Esophagus muscularis mucosa (tissue), 4 donors: ENCODE data around the gene THRB. TPM values are rescaled to one million over a fixed set of nuclear protein-coding genes. Genes with fewer than 3 reads are reported as not detected.

Experiments
- DNase-seq: peaks from one replicate; pipeline ENCODE4 v3.0.0-alpha.2; 2017; ENCODE audit errors: extremely low spot score
- H3K27ac ChIP-seq, 4 donors: fragments of 200-600 bp; sonication (generic); replicated peaks in 1 of 4; 1 replicate in 3 of 4; 2 replicates in 1 of 4; pipeline ENCODE4 v1.5.1; 2016 to 2019; ENCODE audit warnings: mild to moderate bottlenecking in 1 of 4
- H3K27me3 ChIP-seq, 4 donors: fragments of 200-600 bp; sonication (generic); one replicate each; pipeline versions ENCODE4 v1.5.1 to v1.6.0; 2016 to 2019
- H3K36me3 ChIP-seq, 4 donors: fragments of 200-600 bp; sonication (generic); one replicate each; pipeline ENCODE4 v1.5.1; 2016 to 2019
- H3K4me1 ChIP-seq, 4 donors: fragments of 200-600 bp; sonication (generic); one replicate each; pipeline ENCODE4 v1.5.1; 2016 to 2019
- H3K4me3 ChIP-seq, 4 donors: fragments of 200-600 bp; sonication (generic); 1 replicate in 2 of 4; 2 replicates in 2 of 4; pipeline ENCODE4 v1.5.1; 2016 to 2019; ENCODE audit warnings: mild to moderate bottlenecking in 4 of 4, moderate library complexity in 1 of 4
- H3K9me3 ChIP-seq, 4 donors: fragments of 200-600 bp; sonication (generic); 1 replicate in 3 of 4; 2 replicates in 1 of 4; pipeline ENCODE4 v1.5.1; 2016 to 2019
- CTCF ChIP-seq, 3 experiments: fragments of 200-600 bp in 2 of 3; fragments of 450-650 bp in 1 of 3; sonication (generic) in 2 of 3; IDR thresholded peaks; one replicate each; pipeline ENCODE4 v1.5.1; 2017 to 2019; ENCODE audit warnings: antibody characterized with exemption in 3 of 3, mild to moderate bottlenecking in 2 of 3, moderate library complexity in 1 of 3
- EP300 ChIP-seq: sonication (generic); formaldehyde crosslinking; IDR thresholded peaks from one replicate; pipeline ENCODE4 v1.6.1; 2017; ENCODE audit warnings: antibody characterized with exemption
- POLR2A ChIP-seq: fragments of 450-650 bp; IDR thresholded peaks from one replicate; pipeline ENCODE4 v1.6.1; 2017; ENCODE audit warnings: antibody characterized with exemption, moderate library complexity, mild to moderate bottlenecking, low read depth
- POLR2AphosphoS5 ChIP-seq, 2 donors: sonication (generic); formaldehyde crosslinking; IDR thresholded peaks; one replicate each; pipeline ENCODE4 v1.6.1; 2017; ENCODE audit warnings: antibody characterized with exemption in 2 of 2
- WGBS: methylation state at CpG from one replicate; pipeline ENCODE4 v1.1.5; 2018; 5-methylcytosine and 5-hydroxymethylcytosine counted together
- intact Hi-C: fragments of 100-400 bp; cut with DNase I; formaldehyde crosslinking; loops from one replicate; pipeline ENCODE4 v1.15.1; 2023
- total RNA-seq, 4 donors: library from RNA; depleted of rRNA; stranded (reverse); fragments of >200 nt; gene quantifications; one replicate each; pipeline versions ENCODE4 v1.1.0 to v1.2.1, GENCODE V29; 2016

The THRB gene
- total RNA-seq, 4 donors from 2014 or later = 31.5 to 68.6 (median 39.3) TPM

GRCh38 chr3:24145481-24145880 lies 349.2 kb downstream of the THRB start:
- intact Hi-C loops = no loop called here
- peak overlapping the region; percentile 71 to 82 (median 76) for H3K27ac ChIP-seq
- H3K27me3 ChIP-seq = no peaks in the 10 kb centered on the region
- H3K4me1 ChIP-seq = peaks cover 13 to 30% (median 25%) of the 10 kb centered on the region in 4 donors
- H3K36me3 ChIP-seq = peaks cover 0 to 23% (median 12%) of the 10 kb centered on the region in 4 donors
- no peaks in the 10 kb centered on the region for H3K9me3 ChIP-seq
- TF ChIP-seq EP300 (no peak), POLR2AphosphoS5 (IDR thresholded peaks at IDR 0.05) (no peak), POLR2A (no peak), CTCF (IDR thresholded peaks at IDR 0.05) (no peak)
- H3K4me3 ChIP-seq = no peak overlapping the region
- no peak for DNase-seq

GRCh38 chr3:24142127-24142526 lies 352.5 kb downstream of the THRB start:
- H3K27me3 ChIP-seq = no peaks in the 10 kb centered on the region
- peaks cover 42 to 60% (median 58%) of the 10 kb centered on the region in 4 donors for H3K4me1 ChIP-seq
- WGBS = 96% methylated on average over 1 of the region's 1 CpG
- H3K9me3 ChIP-seq = no peaks in the 10 kb centered on the region
- no peak for DNase-seq
- H3K36me3 ChIP-seq = peaks cover 0 to 23% (median 12%) of the 10 kb centered on the region in 4 donors
- peak overlapping the region; percentile 73 to 82 (median 74) for H3K27ac ChIP-seq
- intact Hi-C loops = no loop called here
- TF ChIP-seq POLR2A (no peak), POLR2AphosphoS5 (IDR thresholded peaks at IDR 0.05) (no peak), EP300 (no peak), CTCF (IDR thresholded peaks at IDR 0.05) (no peak)
- no peak overlapping the region for H3K4me3 ChIP-seq

- Histone ChIP-seq H3K27ac (peak overlapping the region; percentile 73 to 82 (median 74)), H3K4me3 (no peak overlapping the region), H3K36me3 (peaks cover 0 to 23% (median 12%) of the 10 kb centered on the region in 4 donors), H3K4me1 (peaks cover 41 to 60% (median 57%) of the 10 kb centered on the region in 4 donors), H3K27me3 (no peaks in the 10 kb centered on the region), H3K9me3 (no peaks in the 10 kb centered on the region)
- TF ChIP-seq EP300 (no peak), CTCF (IDR thresholded peaks at IDR 0.05) (no peak), POLR2AphosphoS5 (IDR thresholded peaks at IDR 0.05) (no peak), POLR2A (no peak)
- WGBS = 75% methylated on average over 2 of the region's 2 CpGs
- intact Hi-C loops = no loop called here
- DNase-seq = no peak
Observed at GRCh38 chr3:24141548-24141947, 353.1 kb downstream of the THRB start.

GRCh38 chr3:24139463-24140412 lies 354.9 kb downstream of the THRB start:
- Histone ChIP-seq H3K4me3 (no peak overlapping the region), H3K27ac (peak overlapping the region; percentile 73 to 82 (median 74)), H3K36me3 (peaks cover 0 to 23% (median 12%) of the 10 kb centered on the region in 4 donors), H3K27me3 (no peaks in the 10 kb centered on the region), H3K9me3 (no peaks in the 10 kb centered on the region), H3K4me1 (peaks cover 29 to 60% (median 50%) of the 10 kb centered on the region in 4 donors)
- intact Hi-C loops = no loop called here
- 47% methylated on average over 4 of the region's 4 CpGs for WGBS
- TF ChIP-seq EP300 (peak; percentile 72), POLR2AphosphoS5 (IDR thresholded peaks at IDR 0.05) (peak in 1 of 2 donors; percentile 47), CTCF (IDR thresholded peaks at IDR 0.05) (no peak), POLR2A (no peak)
- peak; percentile 70 for DNase-seq
